Kidney epithelial cell (primary cell): Measurements from ENCODE around the gene NOP9. TPM values are rescaled to one million over a fixed set of nuclear protein-coding genes. Genes with fewer than 3 reads are reported as not detected.

ENCODE experiments used
- DNase-seq: peaks from one replicate; pipeline ENCODE4 v3.0.0-alpha.2; 2010; ENCODE audit warnings: low read depth
- H3K27me3 ChIP-seq: 2 replicates; pipeline ENCODE4 v1.6.0; 2011; ENCODE audit warnings: low read length; ENCODE audit not compliant: control insufficient read depth, insufficient read depth
- H3K36me3 ChIP-seq: 2 replicates; pipeline ENCODE4 v1.5.1; 2011; ENCODE audit warnings: low read length; ENCODE audit not compliant: control insufficient read depth, insufficient read depth
- H3K4me3 ChIP-seq: 2 replicates; pipeline ENCODE4 v1.5.1; 2011; ENCODE audit warnings: low read depth, mild to moderate bottlenecking, control low read depth, low read length
- CTCF ChIP-seq: IDR thresholded peaks from 2 replicates; pipeline ENCODE4 v1.5.1; 2011; ENCODE audit warnings: mild to moderate bottlenecking, moderate library complexity, low read length, control low read depth, inconsistent platforms; ENCODE audit not compliant: insufficient read depth, poor library complexity, severe bottlenecking
- total RNA-seq: library from RNA; depleted of rRNA; stranded (reverse); fragments of >200 nt; gene quantifications from 2 replicates; pipeline ENCODE4 v1.2.3, GENCODE V29; 2015

NOP9 gene
- total RNA-seq, 1 donor from 2014 or later: 28.7 TPM

DNA sequence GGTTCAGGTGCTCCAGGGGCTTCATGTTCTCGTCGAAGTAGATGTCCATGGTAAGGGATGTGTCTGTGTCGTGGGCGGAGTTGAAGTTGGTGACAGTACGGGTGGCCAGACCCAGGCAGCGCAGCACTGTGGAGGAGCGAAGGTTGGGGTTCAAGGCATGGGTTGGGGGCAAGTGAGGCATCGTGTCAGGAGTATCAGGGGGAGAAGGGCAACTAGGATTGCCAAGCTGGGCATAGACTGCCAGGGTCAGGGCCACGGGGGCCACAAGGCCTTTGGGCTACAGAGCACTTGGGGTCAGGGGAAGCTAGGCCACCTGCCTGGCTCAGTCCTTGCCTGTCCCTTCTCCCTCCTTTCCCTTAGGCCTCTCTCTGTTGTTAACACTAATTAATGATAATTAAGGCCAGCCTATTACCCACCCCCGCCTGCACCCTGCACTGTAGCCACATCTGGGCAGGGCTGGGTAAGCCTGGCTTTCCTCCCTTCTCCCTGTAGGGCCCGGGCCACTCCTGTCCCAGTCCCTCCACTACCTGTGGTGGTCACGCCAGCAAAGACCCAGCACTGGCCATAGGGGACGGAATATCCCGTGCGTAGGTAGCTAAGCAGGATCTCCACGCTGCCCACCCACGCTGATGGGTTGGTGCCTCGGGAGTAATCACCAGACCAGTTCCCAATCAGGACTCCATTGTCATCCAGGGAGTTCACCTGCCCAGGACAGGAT lies 40.9 kb upstream of the NOP9 start:
- Histone ChIP-seq H3K4me3 (no peak overlapping the region), H3K27me3 (no peaks in the 10 kb centered on the region), H3K36me3 (no peaks in the 10 kb centered on the region)
- no peak for DNase-seq
- no peak for TF ChIP-seq CTCF

GRCh38 chr14:24259282-24260025 lies 40.2 kb upstream of the NOP9 start:
- Histone ChIP-seq H3K27me3 (no peaks in the 10 kb centered on the region), H3K4me3 (no peak overlapping the region), H3K36me3 (no peaks in the 10 kb centered on the region)
- TF ChIP-seq CTCF: no peak
- DNase-seq: no peak

DNA sequence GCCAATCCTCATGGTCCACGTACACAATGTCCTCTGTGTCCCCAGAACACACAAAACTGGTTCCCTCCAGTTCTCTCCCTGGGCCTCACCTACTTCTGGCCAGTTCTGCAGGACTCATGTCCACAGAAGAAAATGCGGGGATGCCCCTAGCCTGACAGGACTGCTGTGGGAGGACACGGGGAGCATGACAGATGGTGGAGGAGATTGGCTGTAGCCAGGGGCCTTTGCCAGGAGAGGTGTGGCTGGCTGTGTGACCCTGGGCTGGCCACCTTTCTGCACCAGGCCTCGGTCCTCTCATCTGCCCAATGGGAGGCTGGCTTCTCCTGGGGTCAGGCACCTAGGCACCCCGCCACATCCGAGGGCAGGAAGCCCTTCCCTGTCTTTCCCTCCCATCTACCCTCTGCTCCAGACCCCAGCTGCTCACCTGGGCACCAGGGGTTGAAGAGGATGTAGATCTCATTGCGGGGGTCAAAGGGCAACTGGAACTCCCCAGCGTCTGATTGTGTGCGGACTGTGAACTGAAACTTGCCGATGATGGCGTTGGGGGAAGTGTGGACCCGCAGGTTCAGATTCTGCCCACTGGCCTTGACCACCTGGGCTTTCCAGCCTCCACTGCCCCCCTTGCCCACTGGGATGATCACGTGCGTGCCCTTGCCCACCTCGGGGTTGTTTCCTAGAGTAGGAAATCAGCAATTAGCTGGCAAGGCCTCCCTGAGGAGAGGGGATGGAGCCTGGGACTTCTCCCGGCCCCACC lies 39.4 kb upstream of the NOP9 start:
- no peak for TF ChIP-seq CTCF
- no peak overlapping the region for H3K4me3 ChIP-seq
- H3K27me3 ChIP-seq: no peaks in the 10 kb centered on the region
- no peaks in the 10 kb centered on the region for H3K36me3 ChIP-seq
- DNase-seq: no peak

- TF ChIP-seq CTCF: no peak
- Histone ChIP-seq H3K27me3 (no peaks in the 10 kb centered on the region), H3K36me3 (peaks cover 1% of the 10 kb centered on the region), H3K4me3 (no peak overlapping the region)
- no peak for DNase-seq
These were observed 38.9 kb upstream of the NOP9 start for GRCh38 chr14:24260780-24261157.

GRCh38 chr14:24261256-24261968 lies 38.2 kb upstream of the NOP9 start:
- no peak for TF ChIP-seq CTCF
- no peak for DNase-seq
- H3K36me3 ChIP-seq: peaks cover 1% of the 10 kb centered on the region
- H3K4me3 ChIP-seq: no peak overlapping the region
- no peaks in the 10 kb centered on the region for H3K27me3 ChIP-seq
